MM.1S (cell line): Measurements from ENCODE around the gene PEAR1.

Experiments
- EZH2 ChIP-seq: fragments of 300-600 bp; sonication (generic); optimal IDR thresholded peaks from 2 replicates; pipeline ENCODE3; 2017; ENCODE audit warnings: low read depth, mild to moderate bottlenecking, antibody characterized with exemption, low read length, mixed read lengths
- EZH2phosphoT487 ChIP-seq: fragments of 300-600 bp; sonication (generic); IDR thresholded peaks from 2 replicates; pipeline ENCODE4 v1.6.1; 2018; ENCODE audit warnings: antibody characterized with exemption, low read length
- TF ChIP-seq, protein P1 (sequence below): fragments of 300-600 bp; sonication (generic); IDR thresholded peaks from 2 replicates; pipeline ENCODE4 v1.5.1; 2016; ENCODE audit warnings: antibody characterized with exemption, low read length, mixed read lengths

DNA sequence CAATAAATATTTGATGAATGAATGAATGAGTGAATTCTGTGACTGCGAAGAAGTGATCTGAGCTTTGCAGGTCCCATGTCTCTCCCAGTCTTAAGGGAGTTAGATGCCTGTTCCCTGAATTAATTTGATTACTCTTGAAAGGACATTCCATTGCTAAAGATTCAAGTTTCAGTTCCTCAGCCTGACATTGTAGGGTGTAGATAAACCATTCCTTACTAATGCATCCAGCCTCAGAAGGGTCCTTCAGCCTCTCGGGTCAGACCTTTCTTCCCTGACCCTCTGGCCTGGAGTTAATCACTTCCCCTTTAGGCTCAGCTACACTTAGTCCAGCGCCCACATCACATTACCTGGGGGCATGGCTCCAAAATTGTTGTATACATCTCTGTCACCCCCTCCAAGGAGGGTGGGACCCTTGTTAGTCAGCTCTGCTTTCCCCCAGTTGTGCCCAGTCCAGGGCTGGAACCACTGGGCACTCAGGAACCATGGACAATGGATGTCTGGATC is 37.2 kb upstream of the PEAR1 start:
- TF ChIP-seq EZH2phosphoT487: no peak
- TF ChIP-seq, protein P1, sequence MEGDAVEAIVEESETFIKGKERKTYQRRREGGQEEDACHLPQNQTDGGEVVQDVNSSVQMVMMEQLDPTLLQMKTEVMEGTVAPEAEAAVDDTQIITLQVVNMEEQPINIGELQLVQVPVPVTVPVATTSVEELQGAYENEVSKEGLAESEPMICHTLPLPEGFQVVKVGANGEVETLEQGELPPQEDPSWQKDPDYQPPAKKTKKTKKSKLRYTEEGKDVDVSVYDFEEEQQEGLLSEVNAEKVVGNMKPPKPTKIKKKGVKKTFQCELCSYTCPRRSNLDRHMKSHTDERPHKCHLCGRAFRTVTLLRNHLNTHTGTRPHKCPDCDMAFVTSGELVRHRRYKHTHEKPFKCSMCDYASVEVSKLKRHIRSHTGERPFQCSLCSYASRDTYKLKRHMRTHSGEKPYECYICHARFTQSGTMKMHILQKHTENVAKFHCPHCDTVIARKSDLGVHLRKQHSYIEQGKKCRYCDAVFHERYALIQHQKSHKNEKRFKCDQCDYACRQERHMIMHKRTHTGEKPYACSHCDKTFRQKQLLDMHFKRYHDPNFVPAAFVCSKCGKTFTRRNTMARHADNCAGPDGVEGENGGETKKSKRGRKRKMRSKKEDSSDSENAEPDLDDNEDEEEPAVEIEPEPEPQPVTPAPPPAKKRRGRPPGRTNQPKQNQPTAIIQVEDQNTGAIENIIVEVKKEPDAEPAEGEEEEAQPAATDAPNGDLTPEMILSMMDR: no peak
- TF ChIP-seq EZH2: no peak
